ENCODE results near the gene CASP4. TPM values are rescaled to one million over a fixed set of nuclear protein-coding genes. Genes with fewer than 3 reads are reported as not detected.

Gene CASP4
- total RNA-seq, 1 donor from 2014 or later, result not detected

DNA sequence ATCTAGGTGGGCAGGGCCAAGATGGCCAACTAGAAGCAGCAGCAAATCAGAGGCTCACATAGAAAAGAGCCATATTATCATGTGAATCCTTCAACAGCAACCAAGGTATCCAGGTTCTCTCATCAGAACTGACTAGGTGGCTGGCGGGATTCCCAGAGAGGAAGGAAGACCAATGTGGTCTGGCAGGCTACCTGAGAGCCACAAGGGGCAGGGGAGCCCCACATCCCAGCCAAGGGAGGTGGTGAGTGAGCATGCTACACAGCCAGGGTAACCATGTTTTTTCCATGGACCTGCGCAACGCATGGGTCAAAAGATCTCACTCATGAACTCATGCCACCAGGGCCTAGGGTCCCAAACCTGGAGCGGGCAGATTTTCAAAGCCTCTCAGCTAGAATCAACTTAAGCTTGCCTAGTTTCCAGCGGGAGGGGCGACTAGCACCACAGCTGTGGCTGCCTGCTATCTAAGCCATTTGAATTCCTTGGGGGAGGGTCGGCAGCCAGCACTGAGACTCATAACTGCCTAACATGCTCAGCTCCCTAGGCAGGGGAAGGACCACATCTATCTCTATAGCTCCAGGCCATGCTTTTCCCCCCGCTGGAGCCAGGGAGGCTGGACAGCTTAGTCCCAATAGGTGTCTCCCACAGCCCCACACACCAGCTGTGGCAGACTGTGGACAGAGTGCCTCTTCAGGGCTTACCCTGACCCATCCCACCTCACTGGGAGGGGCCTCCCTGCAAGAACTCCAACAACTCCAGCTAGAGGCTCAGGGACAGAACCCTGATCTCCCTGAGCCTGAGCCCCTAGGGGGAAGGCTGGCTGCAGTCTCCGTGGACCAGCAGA is 41.4 kb downstream of the CASP4 start:
- TF ChIP-seq, protein P1, sequence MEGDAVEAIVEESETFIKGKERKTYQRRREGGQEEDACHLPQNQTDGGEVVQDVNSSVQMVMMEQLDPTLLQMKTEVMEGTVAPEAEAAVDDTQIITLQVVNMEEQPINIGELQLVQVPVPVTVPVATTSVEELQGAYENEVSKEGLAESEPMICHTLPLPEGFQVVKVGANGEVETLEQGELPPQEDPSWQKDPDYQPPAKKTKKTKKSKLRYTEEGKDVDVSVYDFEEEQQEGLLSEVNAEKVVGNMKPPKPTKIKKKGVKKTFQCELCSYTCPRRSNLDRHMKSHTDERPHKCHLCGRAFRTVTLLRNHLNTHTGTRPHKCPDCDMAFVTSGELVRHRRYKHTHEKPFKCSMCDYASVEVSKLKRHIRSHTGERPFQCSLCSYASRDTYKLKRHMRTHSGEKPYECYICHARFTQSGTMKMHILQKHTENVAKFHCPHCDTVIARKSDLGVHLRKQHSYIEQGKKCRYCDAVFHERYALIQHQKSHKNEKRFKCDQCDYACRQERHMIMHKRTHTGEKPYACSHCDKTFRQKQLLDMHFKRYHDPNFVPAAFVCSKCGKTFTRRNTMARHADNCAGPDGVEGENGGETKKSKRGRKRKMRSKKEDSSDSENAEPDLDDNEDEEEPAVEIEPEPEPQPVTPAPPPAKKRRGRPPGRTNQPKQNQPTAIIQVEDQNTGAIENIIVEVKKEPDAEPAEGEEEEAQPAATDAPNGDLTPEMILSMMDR (IDR thresholded peaks at IDR 0.05; ENCODE audit: unreplicated experiment), result no peak
- Mint-ChIP-seq H3K36me3 (ENCODE audit: low read depth, unreplicated experiment) (peaks cover 3% of the 10 kb centered on the region), H3K4me3 (ENCODE audit: unreplicated experiment) (no peak overlapping the region), H3K27me3 (ENCODE audit: unreplicated experiment) (peaks cover 2% of the 10 kb centered on the region), H3K9me3 (ENCODE audit: unreplicated experiment) (no peaks in the 10 kb centered on the region), H3K4me1 (ENCODE audit: unreplicated experiment) (no peaks in the 10 kb centered on the region), H3K27ac (ENCODE audit: unreplicated experiment) (no peak overlapping the region)
- DNase-seq (ENCODE audit: low spot score), result no peak

DNA sequence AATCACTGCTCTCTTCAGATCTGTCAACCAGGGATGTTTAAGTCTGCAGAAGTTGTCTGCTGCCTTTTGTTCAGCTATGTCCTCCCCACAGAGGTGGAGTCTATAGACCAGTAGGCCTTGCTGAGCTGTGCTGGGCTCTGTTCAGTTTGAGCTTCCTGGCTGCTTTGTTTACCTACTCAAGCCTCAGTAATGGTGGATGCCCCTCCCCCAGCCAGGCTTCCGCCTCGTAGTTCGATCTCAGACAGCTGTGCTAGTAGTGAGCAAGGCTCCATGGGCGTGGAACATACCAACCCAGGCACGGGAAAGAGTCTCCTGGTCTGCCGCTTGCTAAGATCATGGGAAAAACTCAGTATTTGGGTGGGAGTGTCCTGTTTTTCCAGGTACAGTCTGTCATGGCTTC is 42.5 kb downstream of the CASP4 start:
- Mint-ChIP-seq H3K27ac (ENCODE audit: unreplicated experiment) (no peak overlapping the region), H3K9me3 (ENCODE audit: unreplicated experiment) (no peaks in the 10 kb centered on the region), H3K27me3 (ENCODE audit: unreplicated experiment) (peaks cover 2% of the 10 kb centered on the region), H3K4me3 (ENCODE audit: unreplicated experiment) (no peak overlapping the region), H3K4me1 (ENCODE audit: unreplicated experiment) (no peaks in the 10 kb centered on the region), H3K36me3 (ENCODE audit: low read depth, unreplicated experiment) (peaks cover 3% of the 10 kb centered on the region)
- no peak for DNase-seq (ENCODE audit: low spot score)
- TF ChIP-seq, protein P1 (IDR thresholded peaks at IDR 0.05; ENCODE audit: unreplicated experiment), result no peak

DNA sequence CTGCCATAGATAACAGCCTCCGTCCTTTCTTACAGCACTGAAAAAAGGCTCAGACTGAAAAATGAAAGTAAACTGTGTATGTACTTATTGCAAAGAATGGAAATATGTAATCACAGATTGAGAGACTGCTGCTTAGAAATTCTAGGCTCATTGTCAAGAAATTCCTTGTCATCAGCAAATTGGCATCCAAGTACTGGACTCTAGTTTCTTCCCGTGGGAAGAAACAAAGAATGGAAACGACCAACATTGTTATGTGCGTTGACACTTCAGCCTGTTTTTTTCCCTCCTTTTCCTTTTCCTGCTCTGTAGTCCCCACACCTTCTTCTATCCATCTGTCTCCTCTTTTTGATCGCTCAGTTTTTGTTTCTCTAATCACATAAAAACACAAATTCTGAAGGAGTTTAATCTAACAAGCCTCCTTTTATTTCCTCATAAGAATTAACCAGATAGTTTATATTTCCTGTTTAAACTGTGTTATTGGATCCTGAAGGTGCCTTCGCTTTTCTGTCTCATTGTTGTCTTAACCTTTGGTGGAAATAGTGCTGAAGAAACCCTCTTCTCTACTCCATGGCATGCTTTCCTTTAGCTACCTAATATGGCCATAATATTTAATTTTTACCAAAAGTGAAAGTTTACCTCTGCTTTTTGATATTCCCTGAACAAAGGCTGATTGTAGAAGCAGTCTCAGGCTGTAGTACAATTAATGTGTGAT is 50.1 kb downstream of the CASP4 start:
- H3K4me1 Mint-ChIP-seq (ENCODE audit: unreplicated experiment), result peaks cover 46% of the 10 kb centered on the region
- peak overlapping the region; percentile 91 for H3K27ac Mint-ChIP-seq (ENCODE audit: unreplicated experiment)
- no peaks in the 10 kb centered on the region for H3K9me3 Mint-ChIP-seq (ENCODE audit: unreplicated experiment)
- no peak for DNase-seq (ENCODE audit: low spot score)
- peak overlapping the region; percentile 86 for H3K4me3 Mint-ChIP-seq (ENCODE audit: unreplicated experiment)
- no peaks in the 10 kb centered on the region for H3K36me3 Mint-ChIP-seq (ENCODE audit: low read depth, unreplicated experiment)
- peaks cover 2% of the 10 kb centered on the region for H3K27me3 Mint-ChIP-seq (ENCODE audit: unreplicated experiment)
- TF ChIP-seq, protein P1 (IDR thresholded peaks at IDR 0.05; ENCODE audit: unreplicated experiment), result no peak

DNA sequence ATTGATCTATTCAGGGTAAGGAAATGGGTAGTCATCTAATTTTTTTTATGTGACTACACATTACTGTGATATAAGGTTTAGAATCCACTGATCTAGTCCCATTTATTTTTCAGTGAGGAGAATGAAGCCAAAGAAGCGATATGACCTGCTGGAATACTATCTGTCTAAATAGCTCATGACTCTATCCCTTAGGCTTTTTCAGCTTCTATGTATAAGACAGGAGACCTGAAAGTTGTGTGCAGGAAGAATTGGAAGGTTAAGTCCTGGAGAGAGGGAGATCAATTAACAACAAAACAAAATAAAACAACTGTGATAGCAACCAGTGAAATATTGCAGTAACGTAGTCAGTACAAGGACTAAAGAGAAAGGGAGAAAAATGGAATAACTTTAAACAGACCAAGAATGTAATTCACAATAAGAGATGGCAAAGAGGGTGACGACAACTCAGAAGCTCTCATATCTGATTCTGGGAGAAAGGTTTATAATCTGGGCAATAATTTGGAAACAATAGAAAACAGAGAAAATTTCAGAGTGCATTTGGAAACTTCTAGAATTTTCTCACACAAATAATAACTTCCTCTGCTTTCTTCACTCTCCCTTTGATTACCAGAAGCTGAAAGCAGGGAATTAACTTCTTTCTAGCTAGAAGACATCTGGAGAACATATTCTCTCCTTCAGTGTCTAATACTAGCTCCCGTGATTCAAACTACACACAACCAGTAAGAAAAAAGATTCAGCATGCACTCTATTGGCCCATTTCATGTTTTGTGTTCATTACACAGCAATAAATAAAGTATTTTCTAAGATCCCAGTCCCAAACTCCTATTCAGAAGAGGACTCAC is 50.9 kb downstream of the CASP4 start:
- peak overlapping the region; percentile 86 for H3K4me3 Mint-ChIP-seq (ENCODE audit: unreplicated experiment)
- H3K4me1 Mint-ChIP-seq (ENCODE audit: unreplicated experiment), result peaks cover 48% of the 10 kb centered on the region
- H3K9me3 Mint-ChIP-seq (ENCODE audit: unreplicated experiment), result no peaks in the 10 kb centered on the region
- H3K27me3 Mint-ChIP-seq (ENCODE audit: unreplicated experiment), result peaks cover 2% of the 10 kb centered on the region
- no peaks in the 10 kb centered on the region for H3K36me3 Mint-ChIP-seq (ENCODE audit: low read depth, unreplicated experiment)
- TF ChIP-seq, protein P1 (IDR thresholded peaks at IDR 0.05; ENCODE audit: unreplicated experiment), result no peak
- no peak for DNase-seq (ENCODE audit: low spot score)
- peak overlapping the region; percentile 91 for H3K27ac Mint-ChIP-seq (ENCODE audit: unreplicated experiment)

All from endothelial cell (in vitro differentiated cells).